IPS-18c (cell line): ENCODE data around the gene OAS2.
A peak's percentile ranks its signal among the peaks of the same experiment; 100 is the strongest.

Experiments used
- H3K4me3 ChIP-seq: 2 replicates; pipeline ENCODE4 v1.7.0; 2013; ENCODE audit warnings: low read depth, mild to moderate bottlenecking, low read length, moderate library complexity; ENCODE audit not compliant: insufficient read depth
- H3K9me3 ChIP-seq: one replicate; pipeline ENCODE4 v1.6.1; 2013; ENCODE audit warnings: mild to moderate bottlenecking, low read length, moderate library complexity; ENCODE audit not compliant: control insufficient read depth, insufficient read depth

Gene OAS2

GRCh38 chr12:112978163-112979040, at the start of gene OAS2:
TSS of gene OAS2 (plus strand) at chr12:112978519. CDS start at chr12:112978609, 90 bp downstream.
- Histone ChIP-seq H3K9me3 (peaks cover 3% of the 10 kb centered on the region), H3K4me3 (no peak within 1 kb of the TSS)

- no peak overlapping the region for H3K4me3 ChIP-seq
- H3K9me3 ChIP-seq, result no peaks in the 10 kb centered on the region
These were observed 49.3 kb upstream of the OAS2 start for GRCh38 chr12:112928978-112929377.

- no peak overlapping the region for H3K4me3 ChIP-seq
These were observed 48.6 kb upstream of the OAS2 start for GRCh38 chr12:112929715-112930114.

GRCh38 chr12:112930350-112930749, 48.0 kb upstream of the OAS2 start:
- H3K9me3 ChIP-seq, result no peaks in the 10 kb centered on the region
- no peak overlapping the region for H3K4me3 ChIP-seq

More at GRCh38 chr12:112929715-112930114, 48.6 kb upstream of the OAS2 start:
- no peaks in the 10 kb centered on the region for H3K9me3 ChIP-seq

GRCh38 chr12:112932485-112933128, 45.7 kb upstream of the OAS2 start:
- no peaks in the 10 kb centered on the region for H3K9me3 ChIP-seq
- H3K4me3 ChIP-seq, result no peak overlapping the region

GRCh38 chr12:112933129-112933505, 45.2 kb upstream of the OAS2 start:
- no peak overlapping the region for H3K4me3 ChIP-seq
- no peaks in the 10 kb centered on the region for H3K9me3 ChIP-seq

GRCh38 chr12:112936264-112936663, 42.1 kb upstream of the OAS2 start:
- no peak overlapping the region for H3K4me3 ChIP-seq
- H3K9me3 ChIP-seq, result no peaks in the 10 kb centered on the region

GRCh38 chr12:112936927-112937326, 41.4 kb upstream of the OAS2 start:
- Histone ChIP-seq H3K9me3 (no peaks in the 10 kb centered on the region), H3K4me3 (no peak overlapping the region)

- Histone ChIP-seq H3K9me3 (no peaks in the 10 kb centered on the region), H3K4me3 (peak within 1 kb of the TSS; percentile 48)
These were observed 40.3 kb upstream of the OAS2 start, which contains the start of gene OAS3 for GRCh38 chr12:112937741-112938719. TSS of gene OAS3 (plus strand) at chr12:112938474. CDS start at chr12:112938531, 57 bp downstream.

- Histone ChIP-seq H3K4me3 (peak overlapping the region; percentile 48; the same call in 1 of the 2 replicates), H3K9me3 (peaks cover 2% of the 10 kb centered on the region)
These were observed 39.6 kb upstream of the OAS2 start for GRCh38 chr12:112938751-112939150.

GRCh38 chr12:112939761-112940381, 38.4 kb upstream of the OAS2 start:
- no peak overlapping the region for H3K4me3 ChIP-seq
- H3K9me3 ChIP-seq, result peaks cover 2% of the 10 kb centered on the region

- H3K4me3 ChIP-seq, result no peak overlapping the region
- H3K9me3 ChIP-seq, result peaks cover 2% of the 10 kb centered on the region
These were observed 36.6 kb upstream of the OAS2 start for GRCh38 chr12:112941528-112942335.

GRCh38 chr12:112942572-112942971, 35.7 kb upstream of the OAS2 start:
- Histone ChIP-seq H3K4me3 (no peak overlapping the region), H3K9me3 (peaks cover 2% of the 10 kb centered on the region)

- no peak overlapping the region for H3K4me3 ChIP-seq
- peaks cover 2% of the 10 kb centered on the region for H3K9me3 ChIP-seq
These were observed 34.2 kb upstream of the OAS2 start for GRCh38 chr12:112944024-112944690.

- H3K4me3 ChIP-seq, result no peak overlapping the region
These were observed 32.8 kb upstream of the OAS2 start for GRCh38 chr12:112945515-112945914.

More at GRCh38 chr12:112945515-112945914, 32.8 kb upstream of the OAS2 start:
- H3K9me3 ChIP-seq, result peaks cover 2% of the 10 kb centered on the region
